Activated CD8-positive, alpha-beta memory T cell treated with anti-CD3 and anti-CD28 coated beads, Interleukin-2, amount 50 U/mL, for 48 hours (primary cell): ENCODE measurements around the gene SDK1.
A peak's percentile ranks its signal among the peaks of the same experiment; 100 is the strongest.

Experiments
- DNase-seq: peaks from one replicate; pipeline ENCODE4 v3.0.0-alpha.2; 2020

The SDK1 gene

DNA sequence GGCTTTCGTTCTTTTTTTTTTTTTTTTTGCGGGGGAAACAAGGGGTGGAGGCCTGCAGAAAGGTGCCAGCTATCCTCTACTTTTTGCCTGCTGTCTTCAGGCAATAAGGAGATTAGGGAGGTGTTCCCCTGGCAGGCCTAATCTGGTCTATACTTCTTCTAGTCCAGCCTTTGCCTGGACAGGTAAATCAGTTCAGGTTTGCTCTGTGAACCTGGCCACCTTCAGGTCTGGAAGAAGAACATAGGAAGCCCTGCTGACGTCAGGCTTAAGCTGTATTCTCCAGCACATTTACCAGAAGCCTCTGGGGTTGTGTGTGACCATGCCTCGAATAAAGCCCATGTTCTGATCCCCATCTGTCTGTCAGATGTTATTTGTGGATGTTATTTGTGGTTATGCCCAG is 115.4 kb downstream of the SDK1 start:
- DNase-seq = no peak

DNA sequence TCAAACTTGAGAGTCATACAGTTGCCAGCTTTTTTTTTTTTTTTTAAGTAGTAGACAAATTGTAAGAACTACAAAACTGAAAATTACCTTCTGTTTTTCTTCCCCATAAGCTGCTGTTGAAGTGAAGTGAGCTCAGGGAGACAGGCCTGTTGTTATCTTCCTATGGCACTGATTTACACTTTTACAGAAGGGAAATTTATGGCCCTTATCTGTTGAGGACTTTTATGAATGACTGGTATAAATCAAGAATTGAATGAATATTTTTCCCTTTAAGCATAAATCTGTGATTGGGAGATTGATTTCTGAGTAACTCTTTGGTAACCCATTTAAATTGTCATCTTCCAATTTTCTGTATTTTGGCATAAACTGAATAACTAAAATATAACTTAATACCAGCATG is 124.0 kb downstream of the SDK1 start:
- no peak for DNase-seq

DNA sequence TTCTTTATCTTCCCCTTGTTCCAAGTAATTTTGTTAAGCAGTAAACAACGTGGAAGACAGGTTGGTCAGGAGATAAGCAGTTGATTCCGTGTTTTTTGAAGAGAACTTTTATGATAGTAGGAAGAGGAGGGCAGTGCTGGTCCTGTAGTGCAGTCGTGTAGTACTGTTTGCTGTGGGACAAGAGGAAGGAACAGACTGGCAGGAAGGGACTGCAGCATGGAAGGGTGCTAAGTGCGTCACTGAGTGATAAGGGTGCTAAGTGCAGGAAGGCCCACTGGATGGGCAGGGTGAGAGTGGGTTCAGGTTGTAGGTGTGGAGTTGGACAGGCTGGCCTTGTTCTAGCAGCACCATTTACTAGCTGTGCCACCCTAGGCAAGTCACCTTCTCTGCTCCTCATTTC is 125.0 kb downstream of the SDK1 start:
- DNase-seq = no peak

DNA sequence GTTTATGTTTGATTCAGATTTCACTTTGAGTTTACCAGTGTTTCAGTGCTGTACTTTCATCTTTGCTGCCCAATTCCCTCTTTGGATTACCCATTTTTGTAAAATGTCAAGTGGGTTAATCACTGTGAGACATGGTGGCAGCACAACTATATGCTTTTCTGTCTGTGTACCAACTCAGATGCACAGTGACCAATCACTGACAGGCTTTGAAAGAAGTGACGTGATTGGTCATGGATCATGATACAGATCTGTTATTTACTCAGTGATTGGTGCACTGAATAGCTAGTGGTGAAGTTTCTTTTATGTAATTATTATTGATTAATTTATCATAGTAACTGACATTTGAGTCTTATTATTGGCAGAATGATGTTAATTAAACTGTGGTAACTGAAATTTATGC is 126.9 kb downstream of the SDK1 start:
- no peak for DNase-seq

DNA sequence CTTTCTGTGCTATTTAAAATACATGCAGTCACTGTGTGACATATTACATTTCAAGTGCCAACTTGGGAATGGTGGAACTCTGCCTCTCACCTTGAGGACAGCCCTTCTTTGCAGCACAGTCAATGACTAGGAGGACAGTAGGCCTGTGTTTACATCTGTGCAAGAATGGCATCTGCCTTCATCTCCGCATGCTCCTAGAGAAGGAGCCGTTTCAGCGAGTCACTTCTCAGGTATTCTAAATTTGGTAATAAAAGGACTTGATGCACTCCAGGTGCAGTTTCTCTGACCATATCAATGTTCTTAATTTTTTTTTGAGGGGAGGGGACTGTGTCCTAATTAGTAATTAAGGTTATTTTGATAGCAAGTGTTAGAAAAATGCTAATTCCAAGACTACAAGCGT is 128.9 kb downstream of the SDK1 start:
- no peak for DNase-seq

DNA sequence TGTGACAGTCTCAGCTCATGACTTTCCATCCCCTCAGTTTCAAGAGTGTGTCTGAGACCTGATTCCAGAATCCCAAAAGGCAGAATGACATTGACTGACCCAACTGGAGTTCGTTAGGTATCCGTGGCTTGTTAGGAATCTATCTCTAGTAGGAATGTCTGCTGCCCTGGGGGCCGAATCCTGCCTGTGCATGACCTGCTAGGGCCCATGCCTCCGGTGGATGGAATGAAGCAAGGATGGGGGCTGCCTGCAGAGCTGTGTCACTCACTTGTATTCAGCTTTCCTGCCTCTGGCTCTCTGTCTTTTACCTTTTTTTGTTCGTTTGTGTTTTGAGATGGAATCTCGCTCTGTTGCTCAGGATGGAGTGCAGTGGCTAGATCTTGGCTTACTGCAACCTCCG is 129.5 kb downstream of the SDK1 start:
- no peak for DNase-seq

DNA sequence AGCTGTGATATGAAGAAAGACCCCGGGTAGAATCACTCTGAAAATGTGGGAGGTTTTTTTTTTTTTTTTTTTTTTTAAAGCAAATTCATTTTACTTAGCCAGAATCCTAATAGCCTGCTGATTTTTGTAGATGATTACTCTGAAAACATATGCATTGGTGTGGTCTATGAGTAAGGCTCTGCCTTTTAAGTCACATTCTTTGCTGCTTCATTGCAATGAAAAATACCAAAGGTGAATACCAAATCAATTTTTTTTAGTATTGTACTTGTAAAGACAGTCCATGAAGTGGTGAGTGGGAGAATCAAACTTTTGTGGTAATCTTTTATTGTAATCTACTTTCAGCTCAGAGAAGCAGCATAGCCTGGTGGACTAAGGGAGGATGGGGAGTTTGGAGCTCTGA is 130.3 kb downstream of the SDK1 start:
- no peak for DNase-seq

DNA sequence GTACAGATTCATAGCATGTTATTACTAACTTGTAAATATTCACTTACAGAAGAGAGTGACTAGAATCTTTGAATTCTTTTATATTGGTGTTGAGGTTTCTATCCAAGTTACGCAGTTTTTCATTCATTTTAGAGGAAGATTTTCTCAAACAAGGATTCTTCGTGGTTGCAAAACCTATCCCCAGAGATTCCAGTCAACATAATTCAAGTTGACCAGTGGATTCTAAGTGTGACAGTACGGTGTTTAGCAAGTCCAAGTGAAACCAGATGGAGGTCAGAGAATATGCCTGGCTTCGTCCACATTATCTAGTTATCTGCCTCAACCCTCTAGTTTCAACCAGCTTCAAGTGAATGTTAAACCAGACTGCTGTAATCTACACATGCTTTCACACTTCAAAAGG is 131.9 kb downstream of the SDK1 start:
- DNase-seq = no peak

DNA sequence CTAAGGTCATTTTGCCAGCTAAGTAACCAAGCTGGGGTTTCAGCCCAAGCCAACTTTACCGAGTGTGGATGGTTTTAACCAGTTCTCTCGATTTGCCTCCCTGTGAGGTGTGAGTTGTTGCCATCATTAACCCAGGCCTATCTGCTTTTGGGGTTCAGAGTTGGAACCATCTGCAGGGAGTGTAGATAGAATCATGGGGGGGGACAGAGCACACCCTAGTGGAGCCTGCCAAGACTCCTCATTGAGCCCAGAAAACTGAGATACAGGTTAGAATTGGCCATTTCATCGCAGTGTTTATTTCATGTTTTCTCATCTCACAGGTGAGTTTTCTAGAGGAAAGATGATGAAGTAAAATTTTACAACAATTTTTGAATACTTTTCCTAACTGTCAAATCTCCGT is 133.6 kb downstream of the SDK1 start:
- no peak for DNase-seq

DNA sequence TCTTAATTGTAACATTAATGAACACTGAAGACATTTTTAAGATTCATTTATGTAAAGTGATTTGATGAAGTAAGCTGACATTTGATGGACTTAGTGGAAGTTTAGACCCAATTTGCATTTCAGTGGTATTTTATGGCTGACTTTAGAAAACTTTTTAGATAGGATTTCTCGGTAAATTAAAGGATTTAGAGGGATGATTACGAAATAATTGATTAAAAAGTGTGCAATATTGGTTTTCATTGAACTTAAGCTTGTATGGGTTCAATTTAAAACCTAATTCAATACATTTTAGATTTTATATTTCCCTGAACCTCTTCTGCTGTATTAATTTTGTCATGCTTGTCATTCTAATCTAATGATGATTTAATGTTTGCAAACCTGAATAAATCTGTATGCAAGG is 135.1 kb downstream of the SDK1 start:
- no peak for DNase-seq

DNA sequence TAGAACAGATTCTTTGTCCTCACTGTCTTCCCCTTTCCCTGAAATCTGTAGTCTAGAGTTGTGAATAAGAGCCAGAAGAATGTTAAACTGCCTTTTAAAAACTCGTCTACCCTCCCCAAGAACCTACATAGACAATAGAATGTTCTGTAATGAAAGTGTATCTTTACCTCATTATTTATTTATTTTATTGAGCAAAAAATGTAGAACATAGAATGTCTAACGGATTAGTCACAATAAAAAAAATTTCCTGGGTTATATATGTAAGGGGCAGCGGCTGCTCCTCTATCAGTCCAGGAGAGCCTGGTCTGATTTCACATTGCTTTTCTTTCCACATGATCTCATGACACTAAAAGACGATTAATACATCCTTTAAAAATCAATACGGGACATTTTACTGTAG is 135.7 kb downstream of the SDK1 start:
- no peak for DNase-seq

DNA sequence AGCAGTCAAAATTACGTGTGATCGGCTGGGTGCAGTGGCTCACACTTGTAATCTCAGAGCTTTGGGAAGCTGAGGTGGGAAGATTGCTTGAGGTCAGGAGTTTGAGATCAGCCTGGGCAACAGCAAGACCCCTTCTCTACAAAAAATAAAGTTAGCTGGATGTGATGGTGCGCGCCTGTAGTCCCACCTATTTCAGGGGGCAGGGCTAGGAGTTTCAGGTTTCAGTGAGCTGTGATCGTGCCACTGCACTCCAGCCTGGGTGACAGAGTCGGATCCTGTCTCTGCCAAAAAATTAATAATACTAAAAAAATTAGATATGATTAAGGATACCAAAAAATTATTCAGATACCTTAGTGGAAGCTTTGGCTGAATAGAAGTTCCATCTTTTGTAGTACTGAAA is 136.4 kb downstream of the SDK1 start:
- no peak for DNase-seq

DNA sequence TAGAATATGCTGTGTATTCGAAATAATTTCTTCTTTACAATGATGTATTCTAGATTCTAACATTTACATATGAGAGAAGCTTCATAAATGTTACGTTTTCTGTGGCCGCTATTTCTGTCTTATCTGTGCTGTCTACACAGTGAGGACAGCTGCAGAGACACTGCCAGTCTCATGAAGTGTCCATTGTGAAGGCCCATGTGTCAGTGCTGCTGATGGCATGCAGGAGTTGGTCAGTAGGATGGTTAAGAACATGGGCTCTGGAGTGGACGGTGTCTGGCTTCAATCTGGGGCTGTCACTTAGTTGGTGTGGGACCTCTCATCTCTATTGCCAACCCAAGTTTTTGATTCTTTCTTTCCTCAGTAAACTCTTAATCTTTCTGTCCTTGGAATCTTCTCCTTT is 137.3 kb downstream of the SDK1 start:
- no peak for DNase-seq

DNA sequence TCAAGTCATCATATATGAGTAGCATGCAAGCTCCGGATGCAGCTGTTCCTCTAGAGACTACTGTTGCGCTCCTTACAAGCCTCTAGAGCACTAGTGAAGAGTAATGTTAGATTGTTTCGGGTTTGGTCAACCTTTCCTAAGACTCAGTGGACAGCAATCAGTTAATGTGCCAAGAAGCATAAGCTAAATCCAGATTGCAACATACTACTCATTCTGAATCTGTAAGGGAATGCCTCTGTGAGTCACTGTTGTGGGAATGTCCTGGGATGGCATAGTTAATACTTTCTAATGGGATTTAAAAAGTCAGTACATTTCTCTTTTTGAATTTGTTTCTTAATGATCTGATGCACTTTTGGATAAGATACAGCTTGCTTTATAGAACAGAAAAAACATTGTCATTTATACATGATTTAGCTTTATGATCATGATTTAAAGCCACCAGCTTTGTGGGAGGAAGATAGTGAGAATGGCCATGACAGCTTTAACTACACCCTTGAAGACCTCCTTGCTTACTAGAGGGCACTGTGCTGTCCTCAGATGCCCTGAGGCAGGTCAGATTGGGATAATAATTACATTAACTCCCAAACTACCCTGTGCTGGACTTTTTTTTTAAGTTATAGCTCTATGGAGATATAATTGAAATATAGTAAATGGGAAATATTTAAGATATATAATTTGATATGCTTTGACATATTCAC is 138.4 kb downstream of the SDK1 start:
- no peak for DNase-seq

DNA sequence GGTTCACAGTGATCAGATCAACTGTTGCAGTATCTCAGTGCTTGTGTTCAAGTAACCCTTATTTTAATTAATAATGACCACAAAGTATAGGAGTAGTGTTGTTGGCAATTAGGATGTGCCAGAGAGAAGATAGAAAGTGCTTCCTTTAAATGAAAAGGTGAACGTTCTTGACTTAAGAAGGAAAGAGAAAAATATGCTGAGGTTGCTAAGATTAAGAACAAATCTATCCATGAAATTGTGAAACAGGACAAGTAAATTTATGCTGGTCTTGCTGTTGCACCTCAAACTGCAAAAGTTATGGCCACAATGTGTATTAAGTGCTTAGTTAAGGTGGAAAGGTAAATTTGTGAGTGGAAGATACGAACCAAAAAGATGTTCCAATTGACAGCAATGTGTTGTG is 139.5 kb downstream of the SDK1 start:
- DNase-seq = no peak

DNA sequence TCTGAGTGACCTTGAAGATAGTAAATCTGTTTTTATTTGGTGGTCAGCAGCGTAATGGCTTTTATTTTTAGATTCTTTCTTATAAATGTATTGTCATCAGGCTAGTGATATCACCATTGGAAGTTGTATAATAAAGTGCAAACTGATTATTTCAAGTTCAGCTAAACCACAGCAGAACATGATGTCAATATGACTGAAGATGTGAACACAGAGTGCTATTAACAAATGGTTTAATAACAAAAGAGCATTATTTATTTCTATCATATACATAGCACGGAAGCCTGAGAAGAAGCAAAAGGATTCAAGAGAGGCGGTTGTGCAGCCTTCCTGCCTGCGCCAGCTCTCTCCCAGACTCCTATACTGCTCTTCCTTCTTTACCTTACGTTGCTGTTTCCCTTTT is 142.7 kb downstream of the SDK1 start:
- no peak for DNase-seq

DNA sequence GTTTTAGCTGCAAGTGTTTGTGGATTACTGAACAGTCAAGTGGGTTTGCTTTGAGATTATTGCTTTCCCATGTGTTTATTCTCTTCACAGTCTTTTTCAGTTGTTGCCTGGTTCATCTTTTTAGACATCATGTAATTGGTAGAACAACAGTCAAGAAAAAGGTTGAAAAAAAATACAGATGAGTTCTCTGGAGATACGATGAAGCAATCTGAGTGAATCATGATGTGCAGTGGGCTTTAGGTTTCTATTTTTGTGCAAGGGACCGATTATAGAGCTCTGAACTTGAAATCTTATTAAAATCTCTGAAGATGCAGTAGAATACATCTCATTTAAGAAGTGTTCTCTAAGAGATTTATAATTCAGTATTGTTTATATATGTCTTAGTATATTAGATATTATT is 145.7 kb downstream of the SDK1 start:
- no peak for DNase-seq

DNA sequence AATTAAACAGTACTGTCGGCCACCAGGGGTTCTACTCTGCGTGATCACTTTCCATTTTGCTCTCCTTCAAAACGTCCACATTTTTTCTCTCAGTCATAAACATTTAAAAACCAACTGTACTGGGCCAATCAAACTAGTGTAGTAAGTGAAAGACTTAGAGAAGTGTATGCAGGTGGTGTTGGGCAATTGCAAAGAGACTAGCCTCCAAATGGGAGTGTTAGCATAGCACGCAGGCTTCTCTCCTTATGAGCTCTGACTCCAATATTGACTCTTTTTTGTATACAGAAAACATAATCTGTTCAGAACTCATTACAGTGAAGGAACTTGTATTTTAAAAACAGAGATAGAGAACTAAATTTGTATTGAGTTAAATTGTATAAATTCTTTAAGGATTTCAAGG is 150.6 kb downstream of the SDK1 start:
- no peak for DNase-seq

DNA sequence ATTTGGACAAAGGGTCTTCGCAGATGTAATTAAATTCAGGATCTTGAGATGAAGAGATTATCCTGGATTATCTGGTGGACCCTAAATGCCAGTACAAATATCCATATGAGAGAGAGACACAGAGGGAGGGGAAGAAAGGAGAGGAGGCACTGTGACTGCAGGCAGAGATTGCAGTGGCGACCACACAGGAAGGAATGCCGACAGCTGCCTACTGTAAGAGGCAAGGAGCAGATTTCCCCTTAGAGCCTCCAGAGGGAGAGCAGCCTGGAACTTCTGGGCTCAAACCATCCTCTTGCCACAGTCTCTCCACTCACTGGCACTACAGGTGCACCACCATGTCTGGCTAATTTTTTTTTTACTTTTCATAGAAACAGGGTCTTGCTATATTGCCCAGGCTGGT is 152.3 kb downstream of the SDK1 start:
- DNase-seq = no peak

DNA sequence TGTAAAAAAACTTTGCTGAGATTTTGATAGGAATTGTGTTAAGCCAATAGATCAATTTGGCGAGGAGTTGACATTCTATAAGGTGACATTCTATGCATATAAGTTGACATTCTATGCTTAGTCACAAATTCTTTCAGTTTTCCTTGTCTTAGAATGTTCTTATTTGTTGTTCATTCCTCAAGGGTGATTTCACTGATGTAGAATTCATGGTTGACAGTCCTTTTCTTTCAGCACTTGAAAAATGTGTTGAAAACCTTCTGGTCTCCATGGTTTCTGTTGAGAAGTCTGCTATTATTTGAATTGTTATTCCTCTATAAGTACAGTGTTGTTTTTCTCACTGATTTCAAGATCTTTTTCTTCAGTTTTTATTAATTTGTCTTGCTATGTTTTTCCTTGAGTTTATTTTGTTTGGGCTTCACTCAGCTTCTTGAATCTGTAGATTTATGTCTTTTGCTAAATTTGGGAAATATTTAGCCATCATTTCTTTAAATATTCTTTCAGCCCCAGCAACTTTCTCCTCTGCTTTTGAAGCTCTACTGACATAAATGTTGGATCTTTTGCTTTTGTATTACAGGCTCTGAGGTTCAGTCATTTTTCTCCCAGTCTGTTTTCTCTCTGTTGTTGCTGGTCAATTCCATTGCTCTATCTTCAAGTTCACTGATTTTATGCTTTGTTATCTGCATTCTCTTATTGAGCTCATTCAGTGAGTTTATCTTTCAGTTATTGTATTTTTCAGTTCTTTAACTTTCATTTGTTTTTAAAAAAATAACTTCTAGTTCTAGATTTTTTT is 154.9 kb downstream of the SDK1 start:
- DNase-seq = no peak

DNA sequence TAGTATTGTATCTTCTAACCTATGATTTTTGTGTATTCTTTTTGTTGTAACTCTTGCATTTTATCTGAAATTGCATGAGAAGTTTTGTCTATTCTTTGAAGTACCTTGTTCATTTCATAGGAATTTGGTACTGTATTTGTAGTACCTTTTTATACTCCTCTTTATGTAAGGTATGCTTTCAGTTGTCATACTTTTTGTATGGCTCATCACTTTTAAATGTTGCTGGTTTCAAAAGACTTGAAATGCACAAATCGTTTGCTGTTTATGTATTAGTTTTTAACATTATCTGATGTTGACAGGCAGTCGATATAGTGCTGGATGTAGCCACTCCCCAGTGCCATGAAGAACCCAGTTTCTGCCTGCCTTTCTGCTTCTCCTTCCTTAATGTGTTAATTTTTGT is 158.1 kb downstream of the SDK1 start:
- DNase-seq = no peak

DNA sequence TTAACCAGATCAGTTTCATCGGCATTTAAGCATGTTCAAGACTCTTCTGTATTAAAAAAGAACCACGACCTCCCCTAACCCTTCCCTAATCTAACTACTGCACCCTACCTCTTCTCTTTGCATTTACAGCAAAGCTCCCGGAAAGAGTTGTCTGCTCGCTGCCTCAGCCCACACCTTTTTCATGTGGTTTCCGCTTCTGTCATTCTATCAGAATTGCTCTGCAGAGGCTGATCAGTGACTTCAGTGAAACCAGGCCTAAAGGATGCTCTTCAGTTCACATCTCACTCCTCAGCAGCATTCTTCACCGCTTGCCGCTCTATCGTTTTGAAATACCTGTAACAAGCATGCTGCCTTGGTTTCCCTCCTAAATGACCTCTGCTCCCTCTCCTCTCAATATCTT is 160.9 kb downstream of the SDK1 start:
- peak; percentile 64 for DNase-seq

DNA sequence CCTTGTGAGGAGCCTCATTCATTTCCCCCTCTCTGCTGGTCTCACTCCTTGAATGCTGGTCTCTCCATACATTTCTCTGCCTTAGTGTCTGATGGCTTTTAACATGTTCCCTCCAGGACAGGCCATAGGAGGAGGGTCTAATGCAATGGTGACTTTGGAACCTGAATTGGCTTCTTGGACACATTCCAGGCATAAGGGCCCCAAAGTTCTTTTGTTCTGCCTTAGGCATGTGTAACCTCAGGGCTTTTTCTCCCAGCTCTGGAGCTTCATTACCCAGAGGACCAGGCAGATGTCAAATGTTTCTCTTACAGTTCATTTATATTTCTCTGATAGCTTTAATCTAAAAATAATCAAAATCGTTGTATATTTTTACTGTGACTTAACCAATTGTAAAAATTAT is 162.6 kb downstream of the SDK1 start:
- no peak for DNase-seq

DNA sequence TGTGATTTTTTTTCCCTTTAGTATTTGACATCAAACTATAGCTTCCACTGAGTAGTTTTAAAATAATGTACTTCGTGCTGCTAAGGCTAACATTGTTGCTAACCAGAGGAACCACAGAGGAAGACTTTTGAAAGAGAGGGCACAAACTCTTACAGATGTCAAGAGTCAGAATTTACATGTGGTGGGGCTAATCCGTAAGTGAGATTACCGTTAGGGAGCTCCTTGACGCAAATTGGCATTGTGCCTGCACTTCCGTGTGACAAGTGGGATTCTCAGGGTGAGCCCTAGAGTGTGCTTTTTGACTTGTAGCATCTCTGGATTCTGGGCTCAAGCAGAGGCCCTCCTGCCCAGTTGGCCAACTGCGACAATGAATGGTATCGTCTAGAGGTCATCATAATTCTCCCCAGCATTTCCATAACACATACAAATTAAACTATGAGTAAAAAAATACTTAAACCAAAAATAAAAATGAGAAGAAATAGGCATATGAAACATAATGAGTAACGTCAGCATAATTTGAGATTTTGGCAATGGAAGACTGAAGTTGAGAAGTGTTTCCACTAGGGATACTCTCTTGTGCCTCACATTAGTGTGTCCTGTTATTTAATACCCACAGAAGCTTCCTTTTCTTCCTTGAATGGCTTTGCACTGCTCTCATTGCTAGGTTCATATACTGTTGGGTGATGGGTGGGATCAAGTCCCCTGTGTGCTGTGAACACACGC is 164.0 kb downstream of the SDK1 start:
- no peak for DNase-seq
